ENCODE measurements around the gene MYZAP. TPM values are rescaled to one million over a fixed set of nuclear protein-coding genes. Genes with fewer than 3 reads are reported as not detected.

Gene MYZAP
- total and polyA plus RNA-seq, 9 of the 15 experiments (the other 6 are each of a cell fraction or from before 2014, with no cell fraction given): 0.03 TPM; not detected in 8

DNA sequence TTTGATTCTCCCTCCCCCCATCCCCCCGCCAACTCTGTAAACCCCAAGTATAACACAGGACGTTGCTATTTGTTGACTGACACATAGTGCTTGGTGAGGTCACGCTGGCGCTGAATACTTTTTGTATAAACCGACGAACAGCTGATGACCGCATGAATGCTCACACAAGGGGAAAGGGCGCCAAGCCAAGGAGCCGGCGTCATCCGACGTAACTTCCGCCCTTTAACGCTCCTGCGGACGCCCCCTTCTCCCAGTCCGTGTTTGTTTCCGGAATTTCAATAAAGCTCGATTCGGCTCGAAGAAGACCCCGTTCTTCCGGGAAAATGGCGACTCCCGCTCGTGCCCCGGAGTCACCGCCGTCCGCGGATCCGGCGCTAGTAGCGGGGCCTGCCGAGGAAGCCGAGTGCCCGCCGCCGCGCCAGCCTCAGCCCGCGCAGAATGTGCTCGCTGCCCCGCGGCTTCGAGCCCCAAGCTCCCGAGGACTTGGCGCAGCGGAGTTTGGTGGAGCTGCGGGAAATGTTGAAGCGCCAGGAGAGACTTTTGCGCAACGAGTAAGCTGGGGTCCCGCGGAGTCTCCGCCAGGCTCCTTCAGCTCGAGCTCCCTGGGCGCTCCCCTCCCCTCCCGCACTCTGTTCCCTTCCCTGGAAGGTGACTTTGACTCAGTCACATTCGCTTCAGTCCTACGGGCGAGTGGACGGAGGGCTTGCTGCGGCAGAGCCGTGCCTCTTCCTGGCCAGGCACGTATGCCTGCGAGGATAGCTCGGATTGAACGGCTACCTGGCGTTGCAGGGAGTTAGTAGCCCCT lies 114.9 kb downstream of the MYZAP start, which contains the start of gene POLR2M (continued):
- TF ChIP-seq DDX20 (tag; IDR thresholded peaks at IDR 0.05; ENCODE audit: low read depth): no peak
- TF ChIP-seq CTCF (IDR thresholded peaks at IDR 0.05 in 2 of 3, conservative IDR thresholded peaks at IDR 0.05 in 1 of 3; ENCODE audit: insufficient read depth in 2 of 3, low read depth in 1 of 3, low read length in 3 of 3): peak in 1 of 3 experiments; percentile 0; a peak in 1 of 6 replicates
- TF ChIP-seq PTBP1 (IDR thresholded peaks at IDR 0.05; ENCODE audit: low read depth, low read length): no peak
- no peak for TF ChIP-seq ZNF695 (CRISPR knock-in tag; IDR thresholded peaks at IDR 0.05)
- TF ChIP-seq PCBP1 (IDR thresholded peaks at IDR 0.05; ENCODE audit: low read depth, low read length, poor library complexity, severe bottlenecking): peak; percentile 44
- peak; percentile 96 for TF ChIP-seq PHF20 (IDR thresholded peaks at IDR 0.05; ENCODE audit: partially characterized antibody)
- TF ChIP-seq DNMT1 (IDR thresholded peaks at IDR 0.05): no peak
- no peak for TF ChIP-seq ZNF224 (CRISPR knock-in tag; IDR thresholded peaks at IDR 0.05)
- TF ChIP-seq TFAM (CRISPR knock-in tag; conservative IDR thresholded peaks at IDR 0.05): no peak
- TF ChIP-seq NELFE (IDR thresholded peaks at IDR 0.05; ENCODE audit: insufficient read depth, insufficient read length): no peak
- peak; percentile 50 for TF ChIP-seq NR2C1 (IDR thresholded peaks at IDR 0.05)
- peak; percentile 77 for TF ChIP-seq NR2C1 (tag; IDR thresholded peaks at IDR 0.05)
- 0 out of 2 replicates have a peak, but pooled peaks have one; percentile 40 for TF ChIP-seq GATAD2B (IDR thresholded peaks at IDR 0.05; ENCODE audit: borderline replicate concordance)
- no peak for TF ChIP-seq PREB (CRISPR knock-in tag; IDR thresholded peaks at IDR 0.05)
- TF ChIP-seq ZC3H4 (CRISPR knock-in tag; IDR thresholded peaks at IDR 0.05; ENCODE audit: borderline replicate concordance): no peak
- TF ChIP-seq ZNF124 (CRISPR knock-in tag; IDR thresholded peaks at IDR 0.05): no peak
- TF ChIP-seq MEF2A (IDR thresholded peaks at IDR 0.05; ENCODE audit: control insufficient read depth, low read depth, low read length): no peak
- peak; percentile 59 for TF ChIP-seq SAP30 (IDR thresholded peaks at IDR 0.05; ENCODE audit: borderline replicate concordance, insufficient read depth, low read depth, low read length, poor library complexity, severe bottlenecking)
- TF ChIP-seq FOS (IDR thresholded peaks at IDR 0.05; ENCODE audit: extremely low read depth, insufficient read length): no peak
- TF ChIP-seq, protein P1, sequence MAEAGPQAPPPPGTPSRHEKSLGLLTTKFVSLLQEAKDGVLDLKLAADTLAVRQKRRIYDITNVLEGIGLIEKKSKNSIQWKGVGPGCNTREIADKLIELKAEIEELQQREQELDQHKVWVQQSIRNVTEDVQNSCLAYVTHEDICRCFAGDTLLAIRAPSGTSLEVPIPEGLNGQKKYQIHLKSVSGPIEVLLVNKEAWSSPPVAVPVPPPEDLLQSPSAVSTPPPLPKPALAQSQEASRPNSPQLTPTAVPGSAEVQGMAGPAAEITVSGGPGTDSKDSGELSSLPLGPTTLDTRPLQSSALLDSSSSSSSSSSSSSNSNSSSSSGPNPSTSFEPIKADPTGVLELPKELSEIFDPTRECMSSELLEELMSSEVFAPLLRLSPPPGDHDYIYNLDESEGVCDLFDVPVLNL (CRISPR knock-in tag; IDR thresholded peaks at IDR 0.05; ENCODE audit: low read depth): no peak
- TF ChIP-seq ARID2 (IDR thresholded peaks at IDR 0.05): no peak
- TF ChIP-seq ZC3H8 (IDR thresholded peaks at IDR 0.05): no peak
- no peak for TF ChIP-seq ZNF174 (CRISPR knock-in tag; IDR thresholded peaks at IDR 0.05)
- TF ChIP-seq KDM2B (CRISPR knock-in tag; IDR thresholded peaks at IDR 0.05): no peak
- TF ChIP-seq PHB2 (IDR thresholded peaks at IDR 0.05; ENCODE audit: low read depth): no peak
- peak; percentile 37; the same call in 1 of the 2 replicates for TF ChIP-seq ZNF24 (IDR thresholded peaks at IDR 0.05)
- peak; percentile 69 for TF ChIP-seq C11orf30 (IDR thresholded peaks at IDR 0.05; ENCODE audit: low read depth)
- TF ChIP-seq NR3C1 (CRISPR knock-in tag; IDR thresholded peaks at IDR 0.05): no peak
